SK-N-MC (cell line): ENCODE measurements around the gene HCFC1.

Source experiments
- DNase-seq: peaks from one replicate; pipeline ENCODE4 v3.0.0-alpha.2; 2011; ENCODE audit warnings: low read depth, low spot score
- H3K27ac ChIP-seq: fragments of 200-600 bp; sonication (generic); 2 replicates; pipeline ENCODE4 v1.5.1; 2016; ENCODE audit warnings: mixed run types
- H3K36me3 ChIP-seq: fragments of 200-600 bp; sonication (generic); 2 replicates; pipeline ENCODE4 v1.6.1; 2017; ENCODE audit warnings: antibody characterized with exemption, low read length, mixed read lengths; ENCODE audit not compliant: insufficient read depth
- H3K4me3 ChIP-seq: fragments of 200-600 bp; sonication (generic); 2 replicates; pipeline ENCODE4 v1.5.1; 2016
- H3K9ac ChIP-seq: fragments of 200-600 bp; sonication (generic); 2 replicates; pipeline ENCODE4 v1.8.0; 2017; ENCODE audit warnings: mixed run types, mixed read lengths; ENCODE audit not compliant: insufficient read length
- H3K9me3 ChIP-seq: fragments of 200-600 bp; sonication (generic); 2 replicates; pipeline ENCODE4 v1.6.1; 2017; ENCODE audit warnings: low read depth, mild to moderate bottlenecking, antibody characterized with exemption, low read length, moderate library complexity, mixed read lengths
- EZH2 ChIP-seq: fragments of 200-600 bp; sonication (generic); IDR thresholded peaks from one replicate; pipeline ENCODE4 v1.6.1; 2017; ENCODE audit warnings: antibody characterized with exemption
- FOXP2 ChIP-seq: optimal IDR thresholded peaks from 2 replicates; pipeline ENCODE3; 2011; ENCODE audit warnings: mild to moderate bottlenecking, moderate library complexity; ENCODE audit not compliant: insufficient read depth; ENCODE audit errors: extremely low read length, control extremely low read depth
- POLR2AphosphoS5 ChIP-seq: IDR thresholded peaks from 2 replicates; pipeline ENCODE4 v1.6.1; 2012; ENCODE audit warnings: mild to moderate bottlenecking, low read depth, low read length, borderline replicate concordance

The HCFC1 gene

GRCh38 chrX:153958605-153959004, 13.0 kb downstream of the HCFC1 start:
- Histone ChIP-seq H3K9ac (no peak overlapping the region), H3K4me3 (no peak overlapping the region), H3K9me3 (no peaks in the 10 kb centered on the region), H3K36me3 (peaks cover 80% of the 10 kb centered on the region; the same call in 1 of the 2 replicates), H3K27ac (no peak overlapping the region)
- TF ChIP-seq EZH2 (no peak), POLR2AphosphoS5 (no peak), FOXP2 (no peak)
- DNase-seq = no peak

- H3K36me3 ChIP-seq = peaks cover 82% of the 10 kb centered on the region
- no peaks in the 10 kb centered on the region for H3K9me3 ChIP-seq
- no peak overlapping the region for H3K9ac ChIP-seq
- H3K4me3 ChIP-seq = no peak overlapping the region
- DNase-seq = no peak
- no peak overlapping the region for H3K27ac ChIP-seq
- TF ChIP-seq FOXP2 = no peak
- no peak for TF ChIP-seq EZH2
- no peak for TF ChIP-seq POLR2AphosphoS5
Observed at GRCh38 chrX:153957224-153957623, 14.4 kb downstream of the HCFC1 start.

- Histone ChIP-seq H3K9me3 (no peaks in the 10 kb centered on the region), H3K36me3 (peaks cover 82% of the 10 kb centered on the region), H3K4me3 (no peak overlapping the region), H3K27ac (no peak overlapping the region), H3K9ac (no peak overlapping the region)
- DNase-seq = no peak
- no peak for TF ChIP-seq EZH2
- no peak for TF ChIP-seq FOXP2
- no peak for TF ChIP-seq POLR2AphosphoS5
Observed at GRCh38 chrX:153956044-153956907, 15.3 kb downstream of the HCFC1 start.

- Histone ChIP-seq H3K27ac (no peak overlapping the region), H3K4me3 (no peak overlapping the region), H3K9me3 (no peaks in the 10 kb centered on the region), H3K36me3 (peaks cover 84% of the 10 kb centered on the region), H3K9ac (no peak overlapping the region)
- DNase-seq = no peak
- TF ChIP-seq FOXP2 = no peak
- TF ChIP-seq EZH2 = no peak
- TF ChIP-seq POLR2AphosphoS5 = no peak
Observed at GRCh38 chrX:153955228-153955732, 16.3 kb downstream of the HCFC1 start.

- peaks cover 85% of the 10 kb centered on the region for H3K36me3 ChIP-seq
- no peaks in the 10 kb centered on the region for H3K9me3 ChIP-seq
- TF ChIP-seq FOXP2 (no peak), EZH2 (no peak), POLR2AphosphoS5 (no peak)
- H3K27ac ChIP-seq = no peak overlapping the region
- H3K4me3 ChIP-seq = no peak overlapping the region
- H3K9ac ChIP-seq = no peak overlapping the region
- no peak for DNase-seq
Observed at GRCh38 chrX:153954558-153955227, 16.9 kb downstream of the HCFC1 start.

- Histone ChIP-seq H3K9me3 (no peaks in the 10 kb centered on the region), H3K9ac (no peak overlapping the region), H3K27ac (no peak overlapping the region), H3K36me3 (peaks cover 83% of the 10 kb centered on the region), H3K4me3 (no peak overlapping the region)
- no peak for DNase-seq
- TF ChIP-seq POLR2AphosphoS5 (no peak), FOXP2 (no peak), EZH2 (no peak)
Observed at GRCh38 chrX:153953892-153954557, 17.6 kb downstream of the HCFC1 start.

GRCh38 chrX:153953342-153953830, 18.2 kb downstream of the HCFC1 start:
- Histone ChIP-seq H3K9me3 (no peaks in the 10 kb centered on the region), H3K27ac (no peak overlapping the region), H3K4me3 (no peak overlapping the region), H3K9ac (no peak overlapping the region), H3K36me3 (peaks cover 78% of the 10 kb centered on the region)
- no peak for DNase-seq
- no peak for TF ChIP-seq EZH2
- no peak for TF ChIP-seq FOXP2
- no peak; the same call in 1 of the 2 replicates for TF ChIP-seq POLR2AphosphoS5
